Transverse colon (tissue), 4 donors: ENCODE data around the gene CHRND. TPM values are rescaled to one million over a fixed set of nuclear protein-coding genes. Genes with fewer than 3 reads are reported as not detected.

ENCODE experiments used
- DNase-seq: peaks from one replicate; pipeline ENCODE4 v3.0.0-alpha.2; 2019
- H3K27ac ChIP-seq, 4 donors: fragments of 200-600 bp; sonication (generic); 2 replicates each; pipeline ENCODE4 v1.5.1; 2016 to 2018; ENCODE audit warnings: inconsistent platforms in 4 of 4
- H3K27me3 ChIP-seq: fragments of 200-600 bp; sonication (generic); 2 replicates; pipeline ENCODE4 v1.5.1; 2017; ENCODE audit warnings: inconsistent platforms
- H3K36me3 ChIP-seq, 4 donors: fragments of 200-600 bp; sonication (generic); 2 replicates each; pipeline ENCODE4 v1.5.1; 2017 to 2019; ENCODE audit warnings: inconsistent platforms in 4 of 4
- H3K4me1 ChIP-seq, 4 donors: fragments of 200-600 bp; sonication (generic); 2 replicates each; pipeline ENCODE4 v1.5.1; 2017 to 2020; ENCODE audit warnings: inconsistent platforms in 4 of 4
- H3K4me3 ChIP-seq, 4 donors: fragments of 200-600 bp; sonication (generic); 1 replicate in 1 of 4; 2 replicates in 3 of 4; pipeline versions ENCODE4 v1.5.1 to v1.6.1; 2017 to 2019; ENCODE audit warnings: inconsistent platforms in 4 of 4
- H3K9me3 ChIP-seq, 2 donors: fragments of 200-600 bp; sonication (generic); 2 replicates each; pipeline ENCODE4 v1.5.1; 2017 to 2019; ENCODE audit warnings: inconsistent platforms in 2 of 2
- CTCF ChIP-seq, 5 experiments: fragments of 200-600 bp in 3 of 5; fragments of 450-650 bp in 2 of 5; sonication (generic) in 3 of 5; IDR thresholded peaks; 1 replicate in 2 of 5; 2 replicates in 3 of 5; pipeline ENCODE4 v1.5.1; 2016 to 2017; ENCODE audit warnings: antibody characterized with exemption in 5 of 5, inconsistent platforms in 3 of 5, mild to moderate bottlenecking in 2 of 5, moderate library complexity in 1 of 5
- EP300 ChIP-seq: sonication (generic); formaldehyde crosslinking; IDR thresholded peaks from one replicate; pipeline ENCODE4 v1.6.1; 2017; ENCODE audit warnings: antibody characterized with exemption, low read depth
- POLR2A ChIP-seq: fragments of 450-650 bp; IDR thresholded peaks from one replicate; pipeline ENCODE4 v1.6.1; 2016; ENCODE audit warnings: antibody characterized with exemption, mild to moderate bottlenecking, moderate library complexity
- POLR2AphosphoS5 ChIP-seq, 3 donors: sonication (generic); formaldehyde crosslinking; IDR thresholded peaks; one replicate each; pipeline ENCODE4 v1.6.1; 2016; ENCODE audit warnings: antibody characterized with exemption in 3 of 3
- WGBS, 2 donors: methylation state at CpG; one replicate each; pipeline ENCODE4 v1.1.5; 2018; ENCODE audit warnings: low coverage in 1 of 2; 5-methylcytosine and 5-hydroxymethylcytosine counted together
- in situ Hi-C, 4 donors: fragments of 200-750 bp; cut with MboI; loops; one replicate each; pipeline versions ENCODE4 v1.15.0 to v1.15.1; 2017; ENCODE audit warnings: low sequenced_read_pairs in 3 of 4, low pct_ligation_motif_present in 1 of 4, low pct_unique_long_range_greater_than_20kb in 1 of 4
- intact Hi-C: fragments of 100-400 bp; cut with DNase I; formaldehyde crosslinking; loops from one replicate; pipeline ENCODE4 v1.15.1; 2023; ENCODE audit warnings: low total_unique reads
- total RNA-seq, 4 donors: library from RNA; depleted of rRNA; stranded (reverse); fragments of >200 nt; gene quantifications; one replicate each; pipeline ENCODE4 v1.1.0, GENCODE V29; 2016

CHRND gene
- total RNA-seq, 4 donors from 2014 or later: not detected

- peaks cover 0 to 2% (median 1%) of the 10 kb centered on the region in 4 donors for H3K4me1 ChIP-seq
- no peak for DNase-seq
- no peak overlapping the region for H3K27ac ChIP-seq
- H3K4me3 ChIP-seq: no peak overlapping the region
- no peak for TF ChIP-seq POLR2A
- TF ChIP-seq EP300: no peak
- no peak for TF ChIP-seq POLR2AphosphoS5 (IDR thresholded peaks at IDR 0.05)
- no peak for TF ChIP-seq CTCF (IDR thresholded peaks at IDR 0.05)
- in situ Hi-C loops (no loop called here), intact Hi-C loops (no loop called here)
- 50 to 73% methylated on average over 2 to 8 of the region's 8 CpGs for WGBS, 2 donors
- no peaks in the 10 kb centered on the region for H3K9me3 ChIP-seq
- no peaks in the 10 kb centered on the region for H3K36me3 ChIP-seq
- peaks cover 33% of the 10 kb centered on the region for H3K27me3 ChIP-seq
Measured at GRCh38 chr2:232492236-232492848, 33.6 kb upstream of the CHRND start.

GRCh38 chr2:232492963-232493700, 32.8 kb upstream of the CHRND start:
- 20 to 86% methylated on average over 1 to 24 of the region's 24 CpGs for WGBS, 2 donors
- Histone ChIP-seq H3K36me3 (no peaks in the 10 kb centered on the region), H3K4me1 (no peaks in the 10 kb centered on the region), H3K9me3 (no peaks in the 10 kb centered on the region), H3K27ac (no peak overlapping the region), H3K4me3 (no peak overlapping the region), H3K27me3 (peaks cover 25% of the 10 kb centered on the region)
- TF ChIP-seq EP300 (no peak), POLR2AphosphoS5 (IDR thresholded peaks at IDR 0.05) (no peak), CTCF (IDR thresholded peaks at IDR 0.05) (no peak), POLR2A (no peak)
- no peak for DNase-seq
- intact Hi-C loops (no loop called here), in situ Hi-C loops (no loop called here)

GRCh38 chr2:232493701-232494474, 32.1 kb upstream of the CHRND start:
- TF ChIP-seq EP300: no peak
- no peak for TF ChIP-seq POLR2AphosphoS5 (IDR thresholded peaks at IDR 0.05)
- no peak for TF ChIP-seq CTCF (IDR thresholded peaks at IDR 0.05)
- no peak for TF ChIP-seq POLR2A
- no peaks in the 10 kb centered on the region for H3K36me3 ChIP-seq
- no peaks in the 10 kb centered on the region for H3K4me1 ChIP-seq
- no peak for DNase-seq
- intact Hi-C loops: no loop called here
- H3K9me3 ChIP-seq: no peaks in the 10 kb centered on the region
- 77 to 92% methylated on average over 5 to 10 of the region's 10 CpGs for WGBS, 2 donors
- in situ Hi-C loops: no loop called here
- no peak overlapping the region for H3K27ac ChIP-seq
- H3K27me3 ChIP-seq: peaks cover 18% of the 10 kb centered on the region
- no peak overlapping the region for H3K4me3 ChIP-seq

GRCh38 chr2:232494542-232494941, 31.4 kb upstream of the CHRND start:
- Histone ChIP-seq H3K4me3 (no peak overlapping the region), H3K27me3 (peaks cover 11% of the 10 kb centered on the region), H3K27ac (no peak overlapping the region), H3K36me3 (no peaks in the 10 kb centered on the region), H3K4me1 (no peaks in the 10 kb centered on the region), H3K9me3 (no peaks in the 10 kb centered on the region)
- TF ChIP-seq POLR2AphosphoS5 (IDR thresholded peaks at IDR 0.05) (no peak), CTCF (IDR thresholded peaks at IDR 0.05) (no peak), POLR2A (no peak), EP300 (no peak)
- DNase-seq: no peak
- intact Hi-C loops: no loop called here
- in situ Hi-C loops: no loop called here
- WGBS, 2 donors: 83% methylated on average over 5 of the region's 5 CpGs; no CpG with 5 or more reads in 1 of the 2 donors
